ENCODE measurements around the gene GTF2H4. TPM values are rescaled to one million over a fixed set of nuclear protein-coding genes. Genes with fewer than 3 reads are reported as not detected.
"Not testable (repeated sequence)": the region's sequence is repeated elsewhere in the genome, so short reads cannot be mapped to it uniquely, and the experiment has no call there.

Gene GTF2H4
- 10 to 100 TPM in 1 of 2 donors, under 1 TPM in 1; 0.66 to 27.2 TPM for total RNA-seq

DNA sequence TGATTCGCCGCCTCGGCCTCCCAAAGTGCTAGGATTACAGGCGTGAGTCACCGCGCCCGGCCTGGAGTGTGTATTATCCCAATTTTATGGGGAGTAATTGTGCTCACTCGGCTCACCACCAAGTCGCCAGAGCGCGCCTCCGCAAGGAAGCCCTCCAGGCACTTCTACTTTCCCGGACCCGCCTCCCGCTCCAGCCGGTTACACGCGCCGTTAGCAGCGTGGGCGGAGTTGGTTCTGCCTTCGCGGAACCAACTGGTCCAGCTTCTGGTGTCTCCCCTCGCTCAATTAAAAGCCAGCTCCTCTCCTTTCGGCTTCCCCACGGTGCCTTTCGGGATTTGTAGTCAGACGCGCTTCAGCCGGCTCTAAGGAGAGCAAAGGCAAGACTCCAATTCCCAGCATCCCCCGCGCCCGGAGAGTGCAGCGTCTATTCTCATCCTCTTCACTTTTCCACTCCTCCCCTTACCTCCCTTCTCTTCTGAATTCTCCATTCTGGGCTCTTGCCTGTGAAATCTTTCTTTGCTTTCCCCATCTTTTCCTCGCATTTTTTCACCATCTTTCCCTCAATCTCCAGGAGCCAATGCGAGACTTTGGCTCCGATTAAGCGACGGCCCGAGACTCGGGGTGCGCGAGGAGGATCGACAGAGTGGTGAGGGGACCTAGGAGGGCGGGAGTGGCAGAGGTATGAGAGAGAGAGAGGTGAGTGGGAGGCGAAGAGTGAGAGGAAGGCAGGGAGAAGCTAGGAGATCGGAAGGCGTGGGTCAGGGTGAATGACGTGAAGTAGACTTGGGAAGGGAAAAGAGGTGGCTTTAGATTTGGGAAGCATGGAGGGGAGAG lies at the start of gene GTF2H4:
Gene GTF2H4, plus strand, starts transcription at position 450 of the 834 bp plus-strand sequence.
- no peaks in the 10 kb centered on the region for H3K9me3 ChIP-seq
- ATAC-seq (peak; percentile 99), DNase-seq (peak; percentile 96 to 98 (median 96))
- intact Hi-C loops (cut with DNase I) = no loop called here
- H3K36me3 ChIP-seq (replicated peaks in 1 of 2; ENCODE audit: insufficient read depth in 1 of 2, low read depth in 2 of 2) = no peaks in the 10 kb centered on the region
- H3K27me3 ChIP-seq = no peaks in the 10 kb centered on the region
- peaks cover 11% of the 10 kb centered on the region for H3K4me1 ChIP-seq
- 0 to 1% methylated on average over 40 to 49 of the region's 49 CpGs for WGBS, 2 donors
- H3K27ac ChIP-seq = peak within 1 kb of the TSS; percentile 34 to 80 (median 67)
- TF ChIP-seq, protein P1, sequence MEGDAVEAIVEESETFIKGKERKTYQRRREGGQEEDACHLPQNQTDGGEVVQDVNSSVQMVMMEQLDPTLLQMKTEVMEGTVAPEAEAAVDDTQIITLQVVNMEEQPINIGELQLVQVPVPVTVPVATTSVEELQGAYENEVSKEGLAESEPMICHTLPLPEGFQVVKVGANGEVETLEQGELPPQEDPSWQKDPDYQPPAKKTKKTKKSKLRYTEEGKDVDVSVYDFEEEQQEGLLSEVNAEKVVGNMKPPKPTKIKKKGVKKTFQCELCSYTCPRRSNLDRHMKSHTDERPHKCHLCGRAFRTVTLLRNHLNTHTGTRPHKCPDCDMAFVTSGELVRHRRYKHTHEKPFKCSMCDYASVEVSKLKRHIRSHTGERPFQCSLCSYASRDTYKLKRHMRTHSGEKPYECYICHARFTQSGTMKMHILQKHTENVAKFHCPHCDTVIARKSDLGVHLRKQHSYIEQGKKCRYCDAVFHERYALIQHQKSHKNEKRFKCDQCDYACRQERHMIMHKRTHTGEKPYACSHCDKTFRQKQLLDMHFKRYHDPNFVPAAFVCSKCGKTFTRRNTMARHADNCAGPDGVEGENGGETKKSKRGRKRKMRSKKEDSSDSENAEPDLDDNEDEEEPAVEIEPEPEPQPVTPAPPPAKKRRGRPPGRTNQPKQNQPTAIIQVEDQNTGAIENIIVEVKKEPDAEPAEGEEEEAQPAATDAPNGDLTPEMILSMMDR (IDR thresholded peaks at IDR 0.05) = no peak
- peak in 2 of 3 donors; percentile 44 to 51 for TF ChIP-seq POLR2A (IDR thresholded peaks at IDR 0.05)
- H3K4me3 ChIP-seq = peak within 1 kb of the TSS; percentile 83 to 100

DNA sequence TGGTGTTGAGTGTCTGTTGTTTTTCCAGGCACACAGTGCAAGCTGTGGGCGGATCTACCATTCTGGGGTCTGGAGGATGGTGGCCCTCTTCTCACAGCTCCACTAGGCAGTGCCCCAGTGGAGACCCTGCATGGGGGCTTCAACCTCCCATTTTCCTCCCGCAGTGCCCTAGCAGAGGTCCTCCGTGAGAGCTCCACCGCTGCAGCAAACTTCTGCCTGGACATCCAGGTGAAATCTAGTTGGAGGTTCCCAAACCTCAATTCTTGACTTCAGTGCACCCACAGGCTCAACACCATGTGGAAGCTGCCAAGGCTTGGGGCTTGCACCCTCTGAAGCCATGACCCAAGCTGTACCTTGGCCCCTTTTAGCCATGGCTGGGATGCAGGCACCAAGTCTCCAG lies 48.3 kb upstream of the GTF2H4 start:
- ATAC-seq; H3K27me3 ChIP-seq; DNase-seq; intact Hi-C loops (cut with DNase I); H3K9me3 ChIP-seq; H3K4me3 ChIP-seq; H3K36me3 ChIP-seq (replicated peaks in 1 of 2; ENCODE audit: insufficient read depth in 1 of 2, low read depth in 2 of 2); H3K4me1 ChIP-seq; H3K27ac ChIP-seq: not testable (repeated sequence)
- WGBS, 2 donors = 90 to 92% methylated on average over 2 to 4 of the region's 4 CpGs

DNA sequence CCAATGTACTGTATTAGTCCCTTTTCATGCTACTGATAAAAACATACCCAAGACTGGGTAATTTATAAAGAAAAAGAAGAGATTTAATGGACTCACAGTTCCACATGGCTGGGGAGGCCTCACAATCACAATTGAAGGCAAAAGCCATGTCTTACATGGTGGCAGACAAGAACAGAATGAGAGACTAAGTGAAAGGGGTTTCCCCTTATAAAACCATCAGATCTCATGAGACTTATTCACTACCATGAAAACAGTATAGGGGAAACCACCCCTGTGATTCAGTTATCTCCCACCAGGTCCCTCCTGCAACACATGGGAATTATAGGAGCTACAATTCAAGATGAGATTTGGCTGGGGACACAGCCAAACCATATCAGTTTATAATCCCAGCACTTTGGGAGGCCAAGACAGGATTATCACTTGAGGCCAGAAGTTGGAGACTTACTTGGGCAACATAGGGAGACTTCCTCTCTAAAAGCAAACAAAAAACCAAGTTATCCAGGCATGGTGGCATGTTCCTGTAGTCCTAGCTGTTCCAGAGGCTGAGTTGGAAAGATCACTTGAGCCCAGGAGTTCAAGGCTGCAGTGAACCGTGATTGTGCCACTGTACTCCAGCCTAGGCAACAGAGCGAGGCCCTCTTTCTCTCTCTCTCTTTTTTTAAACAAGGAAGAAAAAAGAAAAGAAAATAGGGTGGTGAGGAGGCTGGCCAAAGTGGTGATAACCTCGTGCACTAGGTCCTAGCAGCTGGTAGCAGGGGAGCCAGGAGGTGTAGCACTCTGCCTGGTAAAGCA lies 46.6 kb upstream of the GTF2H4 start:
- Histone ChIP-seq H3K36me3 (replicated peaks in 1 of 2; ENCODE audit: insufficient read depth in 1 of 2, low read depth in 2 of 2) (no peaks in the 10 kb centered on the region), H3K27me3 (no peaks in the 10 kb centered on the region), H3K4me1 (no peaks in the 10 kb centered on the region), H3K4me3 (no peak overlapping the region), H3K9me3 (peaks cover 0 to 3% (median 0%) of the 10 kb centered on the region in 3 donors), H3K27ac (no peak overlapping the region)
- no peak for ATAC-seq
- intact Hi-C loops (cut with DNase I) = no loop called here
- WGBS, 2 donors = 44 to 58% methylated on average over 3 of the region's 3 CpGs
- no peak for DNase-seq
- TF ChIP-seq, protein P1 (IDR thresholded peaks at IDR 0.05) = no peak
- no peak for TF ChIP-seq POLR2A (IDR thresholded peaks at IDR 0.05)

DNA sequence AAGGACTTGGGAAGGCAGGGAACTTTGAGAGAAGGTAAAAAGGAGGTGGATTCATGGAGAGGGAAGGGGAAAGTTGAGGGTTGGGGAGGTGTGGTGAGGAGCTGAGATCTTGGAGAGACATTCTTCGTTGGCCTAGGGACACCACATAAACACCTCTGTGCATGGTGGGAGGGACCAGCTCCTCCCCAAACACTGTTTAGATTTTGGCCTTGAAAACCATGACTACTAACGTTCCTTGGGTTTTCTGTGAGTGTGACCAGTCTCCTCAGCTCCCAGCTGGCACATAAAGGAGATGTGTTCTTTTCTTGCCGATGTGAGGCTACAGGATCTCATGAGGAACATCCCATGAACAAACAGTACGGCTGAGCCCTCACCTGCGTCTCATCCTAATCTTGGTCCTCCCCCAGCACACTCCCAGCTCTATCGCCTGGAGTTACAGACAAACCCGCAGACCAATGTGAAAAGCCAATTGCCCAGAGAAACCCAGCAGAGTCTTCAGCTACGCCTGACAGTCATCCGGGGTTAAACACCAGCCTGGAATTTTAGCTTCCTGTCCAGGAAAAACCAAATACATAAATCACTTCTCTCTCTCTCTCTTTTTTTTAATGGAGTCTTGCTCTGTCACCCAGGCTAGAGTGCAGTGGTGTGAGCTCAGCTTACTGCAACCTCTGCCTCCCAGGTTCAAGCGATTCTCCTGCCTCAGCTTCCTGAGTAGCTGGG lies 45.7 kb upstream of the GTF2H4 start:
- H3K27me3 ChIP-seq = no peaks in the 10 kb centered on the region
- peaks cover 0 to 3% (median 0%) of the 10 kb centered on the region in 3 donors for H3K9me3 ChIP-seq
- ATAC-seq = peak; percentile 33
- no peaks in the 10 kb centered on the region for H3K36me3 ChIP-seq (replicated peaks in 1 of 2; ENCODE audit: insufficient read depth in 1 of 2, low read depth in 2 of 2)
- 61 to 62% methylated on average over 10 of the region's 10 CpGs for WGBS, 2 donors
- no peak overlapping the region for H3K4me3 ChIP-seq
- TF ChIP-seq, protein P1 (IDR thresholded peaks at IDR 0.05) = no peak
- TF ChIP-seq POLR2A (IDR thresholded peaks at IDR 0.05) = no peak
- H3K4me1 ChIP-seq = no peaks in the 10 kb centered on the region
- no peak overlapping the region for H3K27ac ChIP-seq
- no peak for DNase-seq
- intact Hi-C loops (cut with DNase I) = no loop called here

DNA sequence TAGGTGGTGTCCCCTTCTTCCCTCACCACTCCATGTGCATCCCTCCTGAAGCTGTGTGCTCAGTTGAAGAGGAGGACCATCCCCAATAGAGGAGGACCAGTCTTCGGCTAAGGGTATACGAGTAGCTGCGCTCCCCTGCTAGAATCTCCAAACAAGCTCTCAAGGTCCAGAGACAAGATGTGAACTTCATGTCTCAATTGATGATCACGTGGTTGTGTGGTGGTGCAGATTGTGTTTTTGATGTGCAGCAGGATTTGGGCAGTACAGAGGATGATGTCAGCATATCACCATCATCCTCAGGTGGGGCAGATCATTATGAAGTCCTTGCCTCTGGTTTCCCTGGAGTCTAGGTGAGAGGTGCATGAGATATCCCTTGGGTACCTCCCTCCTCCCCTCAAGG lies 43.7 kb upstream of the GTF2H4 start:
- intact Hi-C loops (cut with DNase I) = no loop called here

DNA sequence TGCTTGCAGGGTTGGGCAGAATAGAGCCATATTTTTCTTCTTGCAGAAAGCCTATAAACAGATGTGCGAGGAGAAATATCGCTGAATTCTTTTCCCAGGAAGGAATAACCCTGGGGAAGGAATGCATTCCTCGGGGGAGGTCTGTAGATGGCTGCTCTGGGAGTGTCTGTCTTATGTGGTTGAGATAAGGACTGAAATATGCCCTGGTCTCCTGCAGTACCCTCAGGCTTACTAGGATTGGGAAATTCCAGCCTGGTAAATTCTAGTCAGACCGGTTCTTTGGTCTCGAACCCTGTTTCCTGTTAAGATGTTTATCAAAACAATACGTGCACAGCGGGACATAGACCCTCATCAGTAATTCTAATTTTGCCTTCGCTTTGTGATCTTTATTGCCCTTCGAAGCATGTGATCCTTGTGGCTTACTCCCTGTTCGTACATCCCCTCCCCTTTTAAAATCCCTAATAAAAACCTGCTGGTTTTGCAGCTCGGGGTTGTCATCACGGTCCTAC lies 38.7 kb upstream of the GTF2H4 start:
- H3K4me1 ChIP-seq; ATAC-seq; H3K9me3 ChIP-seq; H3K27ac ChIP-seq; H3K36me3 ChIP-seq (replicated peaks in 1 of 2; ENCODE audit: insufficient read depth in 1 of 2, low read depth in 2 of 2); intact Hi-C loops (cut with DNase I); H3K27me3 ChIP-seq; H3K4me3 ChIP-seq; DNase-seq: not testable (repeated sequence)
- 78 to 81% methylated on average over 12 of the region's 12 CpGs for WGBS, 2 donors

More for the DNA sequence above, 43.7 kb upstream of the GTF2H4 start:
- 66 to 87% methylated on average over 4 of the region's 4 CpGs for WGBS, 2 donors
- no peaks in the 10 kb centered on the region for H3K36me3 ChIP-seq (replicated peaks in 1 of 2; ENCODE audit: insufficient read depth in 1 of 2, low read depth in 2 of 2)
- ATAC-seq (no peak), DNase-seq (no peak)
- H3K9me3 ChIP-seq = peaks cover 0 to 3% (median 0%) of the 10 kb centered on the region in 3 donors
- no peaks in the 10 kb centered on the region for H3K4me1 ChIP-seq
- no peak overlapping the region for H3K4me3 ChIP-seq
- no peak overlapping the region for H3K27ac ChIP-seq
- TF ChIP-seq POLR2A (IDR thresholded peaks at IDR 0.05) = no peak
- TF ChIP-seq, protein P1 (IDR thresholded peaks at IDR 0.05) = no peak
- H3K27me3 ChIP-seq = no peaks in the 10 kb centered on the region
